Cardiac septum (tissue), 1 donor: ENCODE measurements around the gene TMEM190. TPM values are rescaled to one million over a fixed set of nuclear protein-coding genes. Genes with fewer than 3 reads are reported as not detected.

Experiments
- DNase-seq: peaks from one replicate; pipeline ENCODE4 v3.0.0-alpha.2; 2020; ENCODE audit warnings: low spot score
- intact Hi-C: fragments of 100-400 bp; cut with DNase I; formaldehyde crosslinking; loops from one replicate; pipeline ENCODE4 v1.14.0; 2022
- total RNA-seq: library from RNA; stranded (reverse); fragmentation: NEBNext Ultra II Directional; extraction: Animal tissue kit (Norgen Biotek cat#: 25700); gene quantifications from one replicate; pipeline ENCODE4 v1.2.1, GENCODE V29; 2021
- donor health status: DM: no; HTN: no; CAD: no.

TMEM190 gene
- total RNA-seq, 1 donor from 2014 or later = not detected

GRCh38 chr19:55348317-55349034, 28.1 kb upstream of the TMEM190 start:
- intact Hi-C loops = no loop called here
- DNase-seq = no peak

- no peak for DNase-seq
- intact Hi-C loops = no loop called here
These were observed 25.9 kb upstream of the TMEM190 start for GRCh38 chr19:55350620-55351315.

GRCh38 chr19:55352040-55352439, 24.6 kb upstream of the TMEM190 start:
- intact Hi-C loops = no loop called here

DNA sequence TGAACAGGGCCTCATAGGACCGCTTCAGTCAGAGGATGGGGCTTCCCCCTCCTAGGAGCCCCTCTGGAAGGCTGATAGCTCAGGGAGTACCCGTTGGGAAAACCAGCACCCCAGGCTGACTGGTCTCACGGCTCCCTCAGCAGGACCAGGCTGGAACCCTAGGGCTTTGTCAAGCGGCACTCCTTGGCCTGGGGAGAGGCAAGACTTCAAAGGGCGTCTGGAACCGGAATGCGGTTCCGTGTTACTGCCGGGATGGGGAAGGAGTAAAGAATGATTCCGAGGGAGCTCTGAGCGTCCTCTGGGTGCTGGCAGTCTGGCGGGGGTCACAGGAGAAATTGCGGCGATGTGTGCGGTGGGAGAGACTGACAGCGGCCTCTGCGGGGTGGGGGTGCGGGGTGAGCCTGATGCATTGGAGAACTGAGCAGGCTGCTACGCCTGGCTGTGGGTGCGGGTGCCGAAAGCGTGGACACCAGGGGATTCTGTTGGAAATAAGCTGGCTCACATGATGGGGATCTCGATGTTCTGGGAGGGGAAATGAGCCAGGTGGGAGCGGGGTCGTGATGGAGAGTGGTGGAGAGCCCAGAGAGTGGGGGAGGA, 24.0 kb upstream of the TMEM190 start:
- DNase-seq = no peak
- intact Hi-C loops = no loop called here

More at GRCh38 chr19:55352040-55352439, 24.6 kb upstream of the TMEM190 start:
- DNase-seq = no peak

DNA sequence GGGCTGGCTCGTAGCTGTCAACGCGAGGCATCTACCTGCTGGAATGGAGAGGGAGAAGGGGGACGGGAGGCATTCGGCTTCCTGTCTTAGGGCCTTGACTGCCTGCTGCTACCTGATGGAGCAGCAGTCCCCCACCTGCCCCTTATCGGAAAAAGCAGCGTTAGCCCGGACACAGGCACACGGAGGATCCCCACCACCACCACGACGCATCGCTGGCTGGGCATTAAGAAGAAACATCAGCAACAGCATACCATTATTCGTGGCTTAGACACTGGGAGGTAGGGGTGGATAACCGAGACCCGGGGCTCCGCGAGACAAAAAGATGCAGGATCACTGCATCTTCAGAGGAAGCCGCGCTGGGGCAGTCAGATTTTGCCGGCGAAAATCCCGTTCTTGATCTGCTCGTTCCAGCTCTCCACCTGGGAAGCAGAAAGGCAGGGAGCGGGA, 23.2 kb upstream of the TMEM190 start:
- DNase-seq = no peak

GRCh38 chr19:55353803-55354697, 22.6 kb upstream of the TMEM190 start:
- peak; percentile 83 for DNase-seq
- intact Hi-C loops = no loop called here

More for the DNA sequence above, 23.2 kb upstream of the TMEM190 start:
- intact Hi-C loops = no loop called here

GRCh38 chr19:55354698-55355212, 21.9 kb upstream of the TMEM190 start, which contains the start of gene COX6B2:
Gene COX6B2, minus strand, starts transcription at chr19:55354719. Its CDS starts 198 bp downstream, at chr19:55354521.
- intact Hi-C loops = no loop called here
- DNase-seq = no peak

GRCh38 chr19:55355213-55355821, 21.3 kb upstream of the TMEM190 start:
- intact Hi-C loops = no loop called here

GRCh38 chr19:55358493-55358892, 18.1 kb upstream of the TMEM190 start:
- DNase-seq = no peak
- intact Hi-C loops = no loop called here

More at GRCh38 chr19:55355213-55355821, 21.3 kb upstream of the TMEM190 start:
- DNase-seq = no peak

- intact Hi-C loops = no loop called here
- no peak for DNase-seq
These were observed 17.4 kb upstream of the TMEM190 start for GRCh38 chr19:55358943-55359908.

- intact Hi-C loops = no loop called here
- DNase-seq = no peak
These were observed 15.7 kb upstream of the TMEM190 start for GRCh38 chr19:55360902-55361301.

DNA sequence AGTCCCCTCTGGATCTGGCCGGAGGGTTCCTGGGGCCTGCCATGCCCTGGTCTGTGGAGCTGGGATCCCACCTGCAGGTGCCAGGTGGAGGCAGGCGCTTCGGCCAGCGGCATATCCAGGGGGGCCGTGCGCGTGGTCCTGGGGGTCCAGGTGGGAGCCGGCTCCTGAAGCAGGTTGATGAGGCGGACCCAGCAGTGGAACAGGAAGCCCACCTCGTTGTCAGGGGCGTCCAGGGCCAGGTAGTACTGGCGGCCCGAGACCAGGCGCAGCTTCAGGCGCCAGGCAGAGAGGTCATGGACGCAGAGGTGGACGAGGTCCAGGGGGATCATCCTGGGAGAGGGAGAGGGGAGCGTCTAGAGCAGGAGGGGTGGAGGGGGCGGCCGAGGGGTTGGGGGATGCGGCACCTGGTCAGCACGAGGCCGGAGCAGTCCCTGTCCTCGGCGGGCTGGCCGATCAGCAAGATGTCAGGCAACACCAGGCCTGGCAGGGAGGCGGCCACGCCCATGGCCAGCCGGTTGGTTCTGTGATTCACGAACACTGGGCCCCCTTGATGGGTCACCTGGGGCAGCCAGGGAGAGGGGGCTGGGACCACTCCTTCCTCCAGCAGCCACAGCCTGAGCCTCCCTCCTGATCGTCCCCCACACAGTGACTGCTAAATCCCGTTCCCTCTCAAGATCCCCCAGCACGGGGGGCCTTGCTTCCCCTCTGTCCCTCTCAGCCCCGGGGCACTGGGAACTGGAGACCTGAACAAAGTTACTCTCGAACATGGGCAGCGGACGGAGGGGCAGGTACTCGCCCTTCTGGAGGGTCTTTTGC, 14.2 kb upstream of the TMEM190 start:
- intact Hi-C loops = no loop called here
- no peak for DNase-seq

GRCh38 chr19:55362990-55363716, 13.5 kb upstream of the TMEM190 start, which contains the start of gene GARIN5B:
Gene GARIN5B, minus strand, starts transcription at chr19:55363260. Its CDS starts 194 bp downstream, at chr19:55363066.
- DNase-seq = no peak
- intact Hi-C loops = no loop called here

DNA sequence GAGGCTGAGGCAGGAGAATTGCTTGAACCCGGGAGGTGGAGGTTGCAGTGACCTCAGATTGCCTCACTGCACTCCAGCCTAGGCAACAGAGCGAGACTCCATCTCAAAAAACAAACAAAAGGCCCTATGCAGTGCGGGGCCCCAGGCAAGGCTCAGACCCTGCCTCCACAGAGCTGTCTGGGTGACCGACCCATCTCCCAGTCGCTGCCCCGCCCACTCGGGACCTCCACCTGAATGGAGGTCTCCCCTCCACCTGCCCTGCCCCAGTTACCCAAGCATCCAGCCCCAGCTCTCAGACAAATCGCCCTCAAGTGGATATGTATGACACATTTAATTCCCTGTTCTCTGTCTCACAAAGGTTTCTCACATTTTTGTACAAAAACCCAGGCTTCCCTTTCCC, 11.4 kb upstream of the TMEM190 start:
- intact Hi-C loops = no loop called here
- DNase-seq = no peak

DNA sequence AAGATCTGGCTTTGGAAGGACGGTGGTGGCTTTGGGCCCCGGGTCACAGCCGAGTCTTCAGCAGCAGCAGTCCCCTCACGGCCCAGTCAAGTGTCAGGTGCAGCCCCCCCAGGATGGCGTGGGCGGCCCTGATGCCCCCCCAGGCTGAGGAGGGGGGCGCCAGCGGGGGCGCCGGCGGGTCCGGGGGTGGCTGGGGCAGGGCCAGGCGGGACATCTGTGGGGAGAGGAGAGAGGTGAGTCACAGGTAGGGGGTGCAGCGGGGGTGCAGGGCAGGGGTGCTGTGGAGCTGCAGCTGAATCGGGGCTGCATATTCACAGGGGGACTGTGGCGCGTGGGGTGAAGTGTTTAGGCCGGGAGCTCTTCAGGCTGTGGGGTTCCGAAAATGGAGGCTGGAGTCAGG, 10.7 kb upstream of the TMEM190 start:
- DNase-seq = no peak
- intact Hi-C loops = no loop called here

GRCh38 chr19:55366790-55367189, 9.8 kb upstream of the TMEM190 start:
- intact Hi-C loops = no loop called here
- no peak for DNase-seq
